ENCODE measurements around the gene NDRG2. TPM values are rescaled to one million over a fixed set of nuclear protein-coding genes. Genes with fewer than 3 reads are reported as not detected.

Gene NDRG2
- total RNA-seq, 3 donors from 2014 or later = 251 to 693 (median 258) TPM

Other genes starting within 250 kb of the NDRG2 start
- gene RNASE6, start 243.8 kb downstream of the NDRG2 start, total RNA-seq = 10 to 100 TPM in 2 of 3 donors, 1 to 10 TPM in 1; 7.2 to 58.7 (median 16.7) TPM
- 1,000 to 10,000 TPM in 1 of 3 donors, 100 to 1,000 TPM in 2; 125 to 1,186 (median 303) TPM for gene RNASE1, start 222.2 kb downstream of the NDRG2 start, total RNA-seq
- gene RNASE3, start 133.7 kb downstream of the NDRG2 start, total RNA-seq = not detected
- gene RNASE2, start 69.6 kb downstream of the NDRG2 start, total RNA-seq = 1 to 10 TPM; 1.3 to 3.2 (median 2.0) TPM
- gene METTL17, start 35.1 kb downstream of the NDRG2 start, total RNA-seq = 100 to 1,000 TPM in 1 of 3 donors, 10 to 100 TPM in 2; 78.6 to 105 (median 89.5) TPM
- under 1 TPM in 1 of 3 donors, not detected in 2; 0.59 TPM for gene SLC39A2, start 25.8 kb downstream of the NDRG2 start, total RNA-seq
- under 1 TPM in 1 of 3 donors, not detected in 2; 0.15 TPM for gene TPPP2, start 5.2 kb upstream of the NDRG2 start, total RNA-seq
- not detected for gene RNASE13, start 9.7 kb upstream of the NDRG2 start, total RNA-seq
- 1 to 10 TPM in 2 of 3 donors, not detected in 1; 1.6 to 3.1 TPM for gene RNASE7, start 17.3 kb upstream of the NDRG2 start, total RNA-seq
- gene RNASE8, start 32.8 kb upstream of the NDRG2 start, total RNA-seq = not detected
- gene ARHGEF40, start 45.2 kb upstream of the NDRG2 start, total RNA-seq = 10 to 100 TPM; 33.7 to 51.4 (median 40.6) TPM
- 10 to 100 TPM; 32.4 to 62.2 (median 32.8) TPM for gene ZNF219, start 73.6 kb upstream of the NDRG2 start, total RNA-seq
- gene TMEM253, start 76.0 kb upstream of the NDRG2 start, total RNA-seq = 1 to 10 TPM in 1 of 3 donors, under 1 TPM in 2; 0.44 to 1.3 (median 0.98) TPM
- not detected for gene OR5AU1, start 131.0 kb upstream of the NDRG2 start, total RNA-seq
- gene HNRNPC, start 244.4 kb upstream of the NDRG2 start, total RNA-seq = 100 to 1,000 TPM; 386 to 760 (median 480) TPM

Data from breast epithelium (tissue), 3 donors.